OCI-LY3 (cell line): ENCODE data around the gene MAB21L4.
"Not testable (repeated sequence)": the region's sequence is repeated elsewhere in the genome, so short reads cannot be mapped to it uniquely, and the experiment has no call there.

Experiments used
- H2AFZ ChIP-seq: fragments of 200-600, 300-600 bp; shearing (Covaris generic); 2 replicates; pipeline ENCODE4 v1.6.0; 2014; ENCODE audit warnings: antibody characterized with exemption, low read depth, low read length
- H3K27ac ChIP-seq: fragments of 200-600, 300-600 bp; sonication (generic); 2 replicates; pipeline ENCODE4 v1.5.1; 2014; ENCODE audit warnings: mild to moderate bottlenecking, low read length, moderate library complexity, mixed read lengths
- H3K27me3 ChIP-seq: fragments of 200-600, 300-600 bp; sonication (generic); 2 replicates; pipeline ENCODE4 v1.6.1; 2014; ENCODE audit warnings: low read depth, low read length, mixed read lengths
- H3K36me3 ChIP-seq: fragments of 200-600, 300-600 bp; sonication (generic); replicated peaks from 2 replicates; pipeline ENCODE3; 2014; ENCODE audit warnings: low read depth, low read length, mixed read lengths
- H3K4me1 ChIP-seq: fragments of 300-600, 200-600 bp; sonication (generic); 2 replicates; pipeline ENCODE4 v1.6.1; 2014; ENCODE audit warnings: low read length, mixed read lengths
- H3K4me2 ChIP-seq: fragments of 200-600, 300-600 bp; sonication (generic); 2 replicates; pipeline ENCODE4 v1.6.1; 2014; ENCODE audit warnings: low read length, mixed read lengths
- H3K4me3 ChIP-seq: fragments of 300-600, 200-600 bp; sonication (generic); 2 replicates; pipeline ENCODE4 v1.5.1; 2014; ENCODE audit warnings: antibody characterized with exemption, mild to moderate bottlenecking, low read length, moderate library complexity
- H3K79me2 ChIP-seq: fragments of 300-600, 200-600 bp; shearing (Covaris generic); 2 replicates; pipeline ENCODE4 v1.6.1; 2014; ENCODE audit warnings: mild to moderate bottlenecking, low read length, mixed read lengths
- H3K9ac ChIP-seq: fragments of 300-600, 200-600 bp; shearing (Covaris generic); 2 replicates; pipeline ENCODE4 v1.6.0; 2014; ENCODE audit warnings: mild to moderate bottlenecking, low read length, moderate library complexity
- H3K9me3 ChIP-seq: fragments of 200-600, 300-600 bp; shearing (Covaris generic); 2 replicates; pipeline ENCODE4 v1.6.1; 2014; ENCODE audit warnings: low read length, mixed read lengths; ENCODE audit not compliant: insufficient read depth
- H4K20me1 ChIP-seq: fragments of 200-600, 300-600 bp; sonication (generic); 2 replicates; pipeline ENCODE4 v1.6.1; 2016; ENCODE audit warnings: low read length, mixed read lengths; ENCODE audit not compliant: insufficient read depth
- CTCF ChIP-seq: fragments of 200-600, 300-600 bp; sonication (generic); IDR thresholded peaks from 2 replicates; pipeline ENCODE4 v1.5.1; 2014; ENCODE audit warnings: antibody characterized with exemption, low read length, low read depth
- EZH2phosphoT487 ChIP-seq: fragments of 200-600 bp; shearing (Covaris generic); IDR thresholded peaks from 2 replicates; pipeline ENCODE4 v1.6.1; 2018; ENCODE audit warnings: antibody characterized with exemption, mixed run types, low read depth

The MAB21L4 gene

GRCh38 chr2:240848900-240849680 is 46.9 kb downstream of the MAB21L4 start:
- no peaks in the 10 kb centered on the region for H3K27me3 ChIP-seq
- H3K9me3 ChIP-seq, result no peaks in the 10 kb centered on the region
- H3K4me3 ChIP-seq, result no peak overlapping the region
- H3K4me1 ChIP-seq, result no peaks in the 10 kb centered on the region
- no peak overlapping the region for H3K27ac ChIP-seq
- H3K36me3 ChIP-seq, result no peaks in the 10 kb centered on the region
- H2AFZ ChIP-seq, result no peak overlapping the region
- no peak overlapping the region for H3K9ac ChIP-seq
- TF ChIP-seq CTCF (no peak), EZH2phosphoT487 (no peak)
- H3K79me2 ChIP-seq, result no peaks in the 10 kb centered on the region
- no peak overlapping the region for H3K4me2 ChIP-seq
- no peaks in the 10 kb centered on the region for H4K20me1 ChIP-seq

- no peak for TF ChIP-seq EZH2phosphoT487
- TF ChIP-seq CTCF, result no peak
- no peaks in the 10 kb centered on the region for H3K79me2 ChIP-seq
- H4K20me1 ChIP-seq, result no peaks in the 10 kb centered on the region
- no peaks in the 10 kb centered on the region for H3K9me3 ChIP-seq
- no peak overlapping the region for H3K4me3 ChIP-seq
- no peaks in the 10 kb centered on the region for H3K36me3 ChIP-seq
- no peak overlapping the region for H2AFZ ChIP-seq
- H3K27me3 ChIP-seq, result no peaks in the 10 kb centered on the region
- no peaks in the 10 kb centered on the region for H3K4me1 ChIP-seq
- no peak overlapping the region for H3K4me2 ChIP-seq
- H3K9ac ChIP-seq, result no peak overlapping the region
- no peak overlapping the region for H3K27ac ChIP-seq
Observed at GRCh38 chr2:240847817-240848216, 48.1 kb downstream of the MAB21L4 start.

GRCh38 chr2:240846873-240847595 is 48.9 kb downstream of the MAB21L4 start:
- Histone ChIP-seq H3K9me3 (no peaks in the 10 kb centered on the region), H3K36me3 (no peaks in the 10 kb centered on the region), H3K9ac (no peak overlapping the region), H2AFZ (no peak overlapping the region), H3K27me3 (no peaks in the 10 kb centered on the region), H3K27ac (no peak overlapping the region), H3K4me3 (no peak overlapping the region), H3K4me1 (no peaks in the 10 kb centered on the region), H3K4me2 (no peak overlapping the region), H4K20me1 (no peaks in the 10 kb centered on the region), H3K79me2 (no peaks in the 10 kb centered on the region)
- TF ChIP-seq CTCF, result no peak

DNA sequence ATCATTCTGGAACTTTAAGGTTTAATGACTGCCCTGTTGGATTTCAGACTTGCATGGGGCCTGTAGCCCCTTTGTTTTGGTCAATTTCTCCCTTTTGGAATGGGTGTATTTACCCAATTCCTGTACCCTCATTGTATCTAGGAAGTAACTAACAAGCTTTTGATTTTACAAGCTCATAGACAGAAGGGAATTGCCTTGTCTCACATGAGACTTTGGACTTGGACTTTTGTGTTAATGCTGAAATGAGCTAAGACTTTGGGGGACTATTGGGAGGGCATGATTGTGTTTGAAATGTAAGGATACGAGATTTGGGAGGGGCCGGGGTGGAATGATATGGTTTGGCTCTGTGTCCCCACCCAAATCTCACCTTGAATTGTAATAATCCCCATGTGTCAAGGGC is 49.6 kb downstream of the MAB21L4 start:
- H3K4me3 ChIP-seq, H3K4me1 ChIP-seq, H3K79me2 ChIP-seq, H3K9ac ChIP-seq, H3K36me3 ChIP-seq, H3K4me2 ChIP-seq, H3K27ac ChIP-seq, H4K20me1 ChIP-seq, H2AFZ ChIP-seq, H3K27me3 ChIP-seq, H3K9me3 ChIP-seq: not testable (repeated sequence)
